GM19239 (cell line): ENCODE data around the gene OR5K4.
A peak's percentile ranks its signal among the peaks of the same experiment; 100 is the strongest.

Experiments
- DNase-seq: peaks from one replicate; pipeline ENCODE4 v3.0.0; 2011; ENCODE audit warnings: low spot score; ENCODE audit not compliant: insufficient read length
- FAIRE-seq: peaks from 2 replicates; lab custom pipeline; 2011; peaks lifted over from hg19 to GRCh38; lab: Jason Lieb, UNC

OR5K4 gene

GRCh38 chr3:98353554-98353953 lies at the start of gene OR5K4:
OR5K4 (plus strand) TSS chr3:98353854; CDS start chr3:98353854, 0 bp downstream.
- DNase-seq (no peak), FAIRE-seq (no peak)

- FAIRE-seq, result no peak
- no peak for DNase-seq
These were observed 31.6 kb upstream of the OR5K4 start for GRCh38 chr3:98322101-98322500.

GRCh38 chr3:98322686-98323085 lies 31.0 kb upstream of the OR5K4 start:
- FAIRE-seq (no peak), DNase-seq (no peak)

- DNase-seq, result no peak
- no peak for FAIRE-seq
These were observed 30.2 kb upstream of the OR5K4 start for GRCh38 chr3:98323425-98323824.

- no peak for DNase-seq
- FAIRE-seq, result no peak
These were observed 28.6 kb upstream of the OR5K4 start for GRCh38 chr3:98325055-98325454.

- DNase-seq (no peak), FAIRE-seq (no peak)
These were observed 27.4 kb upstream of the OR5K4 start for GRCh38 chr3:98326105-98326893.

GRCh38 chr3:98326945-98327344 lies 26.7 kb upstream of the OR5K4 start:
- FAIRE-seq (peak; percentile 35), DNase-seq (no peak)

GRCh38 chr3:98328933-98329332 lies 24.7 kb upstream of the OR5K4 start:
- no peak for FAIRE-seq
- DNase-seq, result no peak

GRCh38 chr3:98329392-98330124 lies 24.1 kb upstream of the OR5K4 start:
- FAIRE-seq (peak; percentile 81), DNase-seq (no peak)

- DNase-seq (no peak), FAIRE-seq (no peak)
These were observed 22.3 kb upstream of the OR5K4 start for GRCh38 chr3:98331329-98331728.

GRCh38 chr3:98333989-98334606 lies 19.6 kb upstream of the OR5K4 start:
- FAIRE-seq (peak; percentile 18), DNase-seq (no peak)

- FAIRE-seq (no peak), DNase-seq (no peak)
These were observed 14.6 kb upstream of the OR5K4 start for GRCh38 chr3:98339031-98339430.

GRCh38 chr3:98341758-98342157 lies 11.9 kb upstream of the OR5K4 start:
- DNase-seq, result no peak

GRCh38 chr3:98343647-98344507 lies 9.8 kb upstream of the OR5K4 start:
- peak; percentile 6 for DNase-seq
- FAIRE-seq, result peak; percentile 74

More at GRCh38 chr3:98341758-98342157, 11.9 kb upstream of the OR5K4 start:
- FAIRE-seq, result no peak

- no peak for DNase-seq
- no peak for FAIRE-seq
These were observed 3.6 kb upstream of the OR5K4 start for GRCh38 chr3:98350082-98350481.

- no peak for FAIRE-seq
- DNase-seq, result no peak
These were observed 5.6 kb downstream of the OR5K4 start for GRCh38 chr3:98359250-98359649.

GRCh38 chr3:98359993-98360675 lies 6.5 kb downstream of the OR5K4 start:
- DNase-seq (no peak), FAIRE-seq (peak; percentile 52)

- DNase-seq (no peak), FAIRE-seq (no peak)
These were observed 7.0 kb downstream of the OR5K4 start for GRCh38 chr3:98360681-98361080.

- FAIRE-seq, result no peak
- DNase-seq, result no peak
These were observed 7.6 kb downstream of the OR5K4 start for GRCh38 chr3:98361289-98361688.
